CD4-positive, alpha-beta T cell treated with Interferon gamma for 1 hour (primary cell): ENCODE measurements around the gene HRC.

ENCODE experiments used
- DNase-seq: peaks from one replicate; pipeline ENCODE4 v3.0.0-alpha.2; 2020

Gene HRC

DNA sequence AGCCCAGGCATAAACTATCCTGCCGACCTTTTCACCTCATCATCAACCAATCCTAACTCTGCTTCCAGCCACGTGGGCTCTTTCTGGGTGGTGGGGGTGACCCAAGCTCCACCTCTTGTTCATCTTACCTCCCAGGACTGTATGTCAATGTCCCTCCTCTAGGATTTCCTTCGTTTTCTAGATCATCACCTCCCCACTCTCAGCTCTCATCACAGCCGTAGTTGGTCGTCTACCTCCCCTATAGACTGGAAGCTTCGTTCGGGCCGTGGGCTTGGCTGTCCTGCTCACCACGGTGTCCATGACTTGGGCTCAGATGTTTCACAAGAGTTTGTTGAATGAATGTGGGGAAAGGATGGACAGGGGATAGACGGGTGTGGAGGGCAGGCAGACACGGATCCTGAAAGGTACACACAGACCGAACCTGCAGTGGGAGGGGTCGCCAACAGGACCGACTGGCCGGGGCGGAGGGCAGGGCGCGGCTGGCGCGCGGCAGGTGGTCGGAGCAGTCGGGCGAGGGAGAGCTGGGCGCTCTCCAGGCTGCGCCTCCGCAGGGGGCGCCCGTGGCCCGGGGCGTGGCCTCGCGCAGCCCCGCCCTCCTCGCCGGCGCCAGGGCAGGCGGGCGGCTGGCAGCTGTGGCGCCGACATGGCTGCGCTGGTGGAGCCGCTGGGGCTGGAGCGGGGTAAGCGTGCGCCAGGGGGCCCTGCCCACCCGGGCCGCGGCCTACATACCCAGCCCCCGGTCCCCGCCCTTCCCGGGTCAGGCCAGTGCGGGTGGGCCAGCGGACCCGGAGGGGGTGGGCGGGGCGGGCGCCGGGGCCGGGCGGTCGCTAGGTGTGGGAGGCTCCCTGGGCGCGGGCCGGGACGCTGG is 41.2 kb downstream of the HRC start, which contains the start of gene LIN7B:
Gene LIN7B (plus strand): TSS at position 609 of the 868 bp plus-strand sequence. CDS start 35 bp downstream, at position 644.
- peak; percentile 76 for DNase-seq

- DNase-seq: no peak
Measured at GRCh38 chr19:49111218-49111998, 43.8 kb downstream of the HRC start.

GRCh38 chr19:49110567-49110966 is 44.6 kb downstream of the HRC start:
- no peak for DNase-seq

- no peak for DNase-seq
Measured at GRCh38 chr19:49109569-49110233, 45.5 kb downstream of the HRC start.

GRCh38 chr19:49109051-49109450 is 46.1 kb downstream of the HRC start:
- no peak for DNase-seq

GRCh38 chr19:49107625-49108459 is 47.4 kb downstream of the HRC start:
- DNase-seq: no peak

GRCh38 chr19:49106648-49107135 is 48.5 kb downstream of the HRC start:
- peak; percentile 52 for DNase-seq

GRCh38 chr19:49104229-49104864 is 50.8 kb downstream of the HRC start:
- DNase-seq: no peak

DNA sequence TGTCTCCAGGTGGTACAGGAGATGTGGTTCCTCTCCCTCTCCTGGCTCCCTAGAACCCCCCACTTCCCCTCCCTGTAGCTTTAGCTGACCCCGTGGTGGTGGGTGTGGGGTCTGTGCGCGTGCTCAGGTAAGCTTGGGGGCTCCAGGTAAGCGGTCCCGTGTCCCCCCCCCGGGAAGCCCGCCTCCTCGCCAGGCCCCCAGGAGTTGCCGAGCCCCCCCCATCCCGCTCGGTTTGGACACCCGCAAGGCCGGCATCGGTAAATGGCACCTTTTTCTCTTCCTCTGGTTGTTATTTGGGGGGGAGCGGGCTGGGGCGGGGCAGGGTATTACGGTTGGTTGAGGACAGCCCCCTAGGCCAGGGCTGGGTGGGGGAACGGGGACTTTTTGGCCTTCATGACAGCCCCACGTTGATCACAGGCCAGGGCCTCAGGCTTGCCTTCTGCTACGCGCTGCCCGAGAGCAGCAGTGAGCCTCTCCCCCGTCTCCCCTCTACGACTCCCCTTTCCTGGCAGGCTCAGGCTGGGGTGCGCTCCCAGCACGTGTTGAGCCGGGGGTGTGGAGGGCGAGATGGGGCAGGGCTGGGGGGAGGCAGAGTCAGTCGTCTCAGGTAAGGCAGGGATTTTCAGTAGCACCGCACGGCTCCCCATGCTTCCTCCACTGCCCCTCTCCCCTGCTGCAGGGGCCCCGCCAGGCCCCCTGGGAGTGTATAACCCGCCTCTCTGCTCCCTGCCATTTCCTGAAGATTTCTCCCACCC is 51.7 kb downstream of the HRC start:
- no peak for DNase-seq

DNA sequence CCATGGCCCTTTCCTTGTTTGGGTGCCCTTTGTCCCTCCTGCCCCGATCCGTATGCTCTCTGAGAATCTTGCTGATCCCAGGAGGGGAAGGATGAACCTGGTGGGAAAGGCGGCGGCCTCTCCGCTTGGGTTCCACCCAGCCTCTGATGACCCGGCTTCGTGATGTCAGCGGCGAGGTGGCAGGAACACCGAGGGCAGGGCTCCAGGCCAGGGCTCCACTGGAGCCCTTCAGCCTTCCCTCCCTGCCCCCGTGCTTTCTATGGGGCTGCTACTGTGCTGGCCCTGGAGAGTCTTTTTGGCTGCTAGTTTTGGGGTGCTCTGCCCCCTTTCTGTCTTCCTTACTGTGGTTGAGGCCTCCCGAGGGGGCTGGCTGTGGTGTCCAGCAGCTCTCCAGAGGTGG is 52.9 kb downstream of the HRC start:
- DNase-seq: no peak
